Measurements from ENCODE around the gene SLC6A8. TPM values are rescaled to one million over a fixed set of nuclear protein-coding genes. Genes with fewer than 3 reads are reported as not detected.

The SLC6A8 gene
- total RNA-seq, 1 donor from 2014 or later: 94.1 TPM

DNA sequence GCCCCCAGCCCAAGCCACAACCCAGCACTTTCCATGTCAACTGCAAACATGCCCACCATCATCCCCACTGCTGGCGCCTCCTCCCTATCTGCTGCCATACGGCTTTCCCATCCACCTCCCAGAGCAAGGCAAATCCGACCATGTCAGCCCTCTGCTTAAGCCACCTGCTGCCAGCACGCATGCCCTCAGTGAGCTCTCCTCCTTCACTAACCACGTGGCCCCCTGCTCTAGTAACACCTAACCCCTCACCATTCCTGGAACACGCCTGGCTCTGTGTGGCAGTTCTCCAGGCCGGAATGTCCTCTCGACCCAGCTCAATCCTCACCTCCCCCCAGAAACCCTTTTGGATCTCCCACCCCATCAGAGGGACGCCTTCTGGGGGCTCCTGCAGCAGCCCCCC, 19.1 kb downstream of the SLC6A8 start:
- no peaks in the 10 kb centered on the region for H3K9me3 ChIP-seq (ENCODE audit: low read depth)

DNA sequence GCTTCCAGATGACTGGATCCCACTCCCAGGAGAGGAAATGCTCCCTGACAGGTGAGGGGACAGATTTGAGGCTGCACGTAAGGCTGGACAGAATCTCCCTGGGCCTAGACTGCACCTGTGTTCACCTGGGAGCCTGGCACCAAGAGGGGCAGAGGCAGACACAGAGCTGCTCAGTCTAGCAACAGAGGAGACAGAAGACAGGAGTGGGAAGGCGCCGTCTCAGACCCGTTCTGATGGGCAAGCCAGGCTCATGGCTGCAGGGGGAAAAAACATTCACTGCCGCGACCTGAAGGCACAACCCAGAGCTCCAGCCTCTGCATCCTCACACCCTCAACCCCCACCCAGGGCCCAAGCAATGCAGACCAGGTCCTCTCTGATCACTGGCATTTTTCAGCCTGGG, 19.7 kb downstream of the SLC6A8 start:
- H3K27me3 ChIP-seq: no peaks in the 10 kb centered on the region
- H3F3A ChIP-seq (ENCODE audit: low read depth): no peaks in the 10 kb centered on the region
- H3K4me3 ChIP-seq: no peak overlapping the region
- H3K27ac Mint-ChIP-seq: no peak overlapping the region
- H3K27ac ChIP-seq: no peak overlapping the region
- no peaks in the 10 kb centered on the region for H3K4me1 ChIP-seq
- H3K36me3 Mint-ChIP-seq: peaks cover 5% of the 10 kb centered on the region
- no peaks in the 10 kb centered on the region for H3K79me2 ChIP-seq (ENCODE audit: low read depth)
- H3K9me3 Mint-ChIP-seq: peaks cover 31% of the 10 kb centered on the region
- no peak overlapping the region for H3K9ac ChIP-seq
- peaks cover 5% of the 10 kb centered on the region for H4K20me1 ChIP-seq (ENCODE audit: low read depth)
- TF ChIP-seq EZH2phosphoT487 (IDR thresholded peaks at IDR 0.05) (no peak), EZH2 (IDR thresholded peaks at IDR 0.05) (no peak)
- TF ChIP-seq, protein P1, sequence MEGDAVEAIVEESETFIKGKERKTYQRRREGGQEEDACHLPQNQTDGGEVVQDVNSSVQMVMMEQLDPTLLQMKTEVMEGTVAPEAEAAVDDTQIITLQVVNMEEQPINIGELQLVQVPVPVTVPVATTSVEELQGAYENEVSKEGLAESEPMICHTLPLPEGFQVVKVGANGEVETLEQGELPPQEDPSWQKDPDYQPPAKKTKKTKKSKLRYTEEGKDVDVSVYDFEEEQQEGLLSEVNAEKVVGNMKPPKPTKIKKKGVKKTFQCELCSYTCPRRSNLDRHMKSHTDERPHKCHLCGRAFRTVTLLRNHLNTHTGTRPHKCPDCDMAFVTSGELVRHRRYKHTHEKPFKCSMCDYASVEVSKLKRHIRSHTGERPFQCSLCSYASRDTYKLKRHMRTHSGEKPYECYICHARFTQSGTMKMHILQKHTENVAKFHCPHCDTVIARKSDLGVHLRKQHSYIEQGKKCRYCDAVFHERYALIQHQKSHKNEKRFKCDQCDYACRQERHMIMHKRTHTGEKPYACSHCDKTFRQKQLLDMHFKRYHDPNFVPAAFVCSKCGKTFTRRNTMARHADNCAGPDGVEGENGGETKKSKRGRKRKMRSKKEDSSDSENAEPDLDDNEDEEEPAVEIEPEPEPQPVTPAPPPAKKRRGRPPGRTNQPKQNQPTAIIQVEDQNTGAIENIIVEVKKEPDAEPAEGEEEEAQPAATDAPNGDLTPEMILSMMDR (IDR thresholded peaks at IDR 0.05): no peak
- no peak overlapping the region for H3K4me2 ChIP-seq
- no peak overlapping the region for H3K4me3 Mint-ChIP-seq
- H3K27me3 Mint-ChIP-seq (ENCODE audit: insufficient read depth, low read depth): peaks cover 5% of the 10 kb centered on the region
- no peak for DNase-seq (ENCODE audit: low spot score)
- H3K4me1 Mint-ChIP-seq: peaks cover 3% of the 10 kb centered on the region
- H2AFZ ChIP-seq (replicated peaks): no peak overlapping the region
- H3K9me3 ChIP-seq (ENCODE audit: low read depth): no peaks in the 10 kb centered on the region
- no peaks in the 10 kb centered on the region for H3K36me3 ChIP-seq

More for the DNA sequence above, 19.1 kb downstream of the SLC6A8 start:
- H3K4me1 Mint-ChIP-seq: peaks cover 3% of the 10 kb centered on the region
- no peaks in the 10 kb centered on the region for H3K27me3 ChIP-seq
- no peak overlapping the region for H3K27ac ChIP-seq
- peaks cover 5% of the 10 kb centered on the region for H4K20me1 ChIP-seq (ENCODE audit: low read depth)
- no peak overlapping the region for H3K4me2 ChIP-seq
- TF ChIP-seq EZH2phosphoT487 (IDR thresholded peaks at IDR 0.05) (no peak), EZH2 (IDR thresholded peaks at IDR 0.05) (no peak)
- TF ChIP-seq, protein P1 (IDR thresholded peaks at IDR 0.05): no peak
- H3K4me3 Mint-ChIP-seq: peak overlapping the region; percentile 39
- no peaks in the 10 kb centered on the region for H3K79me2 ChIP-seq (ENCODE audit: low read depth)
- H3K27me3 Mint-ChIP-seq (ENCODE audit: insufficient read depth, low read depth): peaks cover 5% of the 10 kb centered on the region
- H3K4me1 ChIP-seq: no peaks in the 10 kb centered on the region
- no peak for DNase-seq (ENCODE audit: low spot score)
- H3K4me3 ChIP-seq: no peak overlapping the region
- H3K9me3 Mint-ChIP-seq: peaks cover 34% of the 10 kb centered on the region
- no peak overlapping the region for H2AFZ ChIP-seq (replicated peaks)
- no peaks in the 10 kb centered on the region for H3F3A ChIP-seq (ENCODE audit: low read depth)
- no peak overlapping the region for H3K9ac ChIP-seq
- H3K36me3 Mint-ChIP-seq: peaks cover 5% of the 10 kb centered on the region
- no peak overlapping the region for H3K27ac Mint-ChIP-seq
- no peaks in the 10 kb centered on the region for H3K36me3 ChIP-seq

DNA sequence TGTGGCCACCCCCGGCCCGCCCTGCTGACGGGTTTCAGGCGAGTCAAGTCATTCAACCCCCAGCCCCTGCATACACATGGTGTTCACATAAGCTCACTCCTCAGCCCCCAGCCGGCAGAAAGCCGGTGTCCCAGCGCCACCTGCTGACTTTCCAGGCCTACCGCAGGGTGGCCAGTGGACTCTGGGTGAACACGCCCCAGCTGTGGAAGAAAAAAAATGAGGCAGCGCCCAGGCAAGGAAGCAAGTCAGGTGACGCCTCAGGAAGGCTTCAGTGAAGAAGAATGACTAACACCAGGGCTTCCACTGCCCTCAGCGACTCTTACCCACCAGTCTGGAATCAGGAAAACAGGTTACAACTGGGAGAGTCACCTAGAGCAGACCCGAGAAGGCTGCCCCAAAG, 20.7 kb downstream of the SLC6A8 start:
- TF ChIP-seq, protein P1 (IDR thresholded peaks at IDR 0.05): peak; percentile 61
- TF ChIP-seq EZH2phosphoT487 (IDR thresholded peaks at IDR 0.05): no peak
- H3K9ac ChIP-seq: no peak overlapping the region
- peaks cover 31% of the 10 kb centered on the region for H3K9me3 Mint-ChIP-seq

More for the DNA sequence above, 20.7 kb downstream of the SLC6A8 start:
- Mint-ChIP-seq H3K4me3 (no peak overlapping the region), H3K27me3 (ENCODE audit: insufficient read depth, low read depth) (peaks cover 11% of the 10 kb centered on the region), H3K27ac (no peak overlapping the region), H3K4me1 (peaks cover 3% of the 10 kb centered on the region), H3K36me3 (peaks cover 8% of the 10 kb centered on the region)
- no peak overlapping the region for H3K4me2 ChIP-seq
- H4K20me1 ChIP-seq (ENCODE audit: low read depth): peaks cover 5% of the 10 kb centered on the region
- H3K4me1 ChIP-seq: no peaks in the 10 kb centered on the region
- H3K27me3 ChIP-seq: no peaks in the 10 kb centered on the region
- no peaks in the 10 kb centered on the region for H3F3A ChIP-seq (ENCODE audit: low read depth)
- no peak overlapping the region for H3K27ac ChIP-seq
- no peaks in the 10 kb centered on the region for H3K79me2 ChIP-seq (ENCODE audit: low read depth)
- no peak overlapping the region for H3K4me3 ChIP-seq
- peak; percentile 75 for DNase-seq (ENCODE audit: low spot score)
- no peaks in the 10 kb centered on the region for H3K36me3 ChIP-seq
- no peak overlapping the region for H2AFZ ChIP-seq (replicated peaks)
- no peaks in the 10 kb centered on the region for H3K9me3 ChIP-seq (ENCODE audit: low read depth)

Measured in neural progenitor cell (in vitro differentiated cells).